NCI-H2196 treated with DMSO at 0.1 percent for 48 hours (cell line): ENCODE measurements around the gene TLNRD1.

Experiments used
- DNase-seq: peaks from one replicate; lab custom pipeline; 2025; ENCODE audit not compliant: unreplicated experiment; lab: John Stamatoyannopoulos, UW

Gene TLNRD1

DNA sequence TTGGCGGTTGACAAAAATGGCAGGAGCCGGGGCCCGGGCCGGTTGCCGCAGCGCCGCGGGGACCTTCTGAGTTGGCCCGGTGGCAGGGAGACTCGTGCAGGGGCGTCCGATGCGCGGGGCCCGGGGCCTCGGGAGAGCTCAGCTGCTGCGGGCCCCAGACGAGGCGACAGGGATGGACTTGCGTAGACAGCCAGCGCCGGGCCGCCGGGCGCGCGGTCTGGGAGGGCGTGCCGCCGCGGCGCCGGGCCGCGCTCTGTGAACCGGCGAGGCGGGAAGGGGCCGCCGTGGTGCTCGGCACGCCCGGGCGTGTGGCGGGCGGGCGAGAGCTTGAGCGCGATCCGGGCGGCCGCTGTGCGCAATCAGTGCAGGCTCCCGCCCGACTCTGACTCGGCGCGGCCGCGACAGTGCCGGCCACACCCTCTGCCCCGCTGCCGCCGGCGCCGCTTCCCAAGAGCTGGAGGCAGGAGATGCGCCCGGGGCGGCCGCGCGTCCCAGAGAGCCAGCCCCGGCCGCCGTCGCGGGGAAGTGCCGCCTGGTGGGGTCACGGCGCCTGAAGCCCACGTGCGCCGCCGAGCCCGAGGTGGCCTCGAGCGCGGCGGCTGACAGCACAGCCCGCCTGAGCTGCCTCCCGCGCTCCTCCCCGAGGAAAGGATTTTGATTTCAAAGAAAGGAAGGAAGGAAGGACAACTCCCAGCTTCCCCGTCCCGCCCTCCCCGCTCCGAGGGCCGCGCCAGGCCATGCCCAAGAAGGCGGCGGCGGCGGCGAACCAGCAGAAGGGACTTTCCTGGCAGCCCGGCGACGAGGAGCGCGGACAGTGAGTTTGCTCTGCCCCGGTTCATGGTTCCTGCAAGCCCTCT lies 657 bp downstream of the TLNRD1 start:
- DNase-seq = no peak

DNA sequence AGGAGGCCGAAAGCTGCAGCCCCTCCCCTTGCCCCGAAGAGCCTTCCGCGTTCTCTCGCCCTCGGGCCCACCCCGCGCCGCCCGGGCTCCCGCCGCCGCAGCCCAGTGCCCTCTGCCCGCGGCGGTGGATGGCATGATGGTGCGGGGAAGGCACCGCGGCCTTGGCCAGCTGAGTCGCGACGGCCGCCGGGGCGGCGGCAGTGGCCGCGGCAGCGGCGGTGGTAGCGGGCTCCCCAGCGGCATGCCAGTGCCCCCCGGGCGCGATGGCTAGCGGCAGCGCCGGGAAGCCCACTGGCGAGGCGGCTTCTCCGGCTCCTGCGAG lies 1.2 kb downstream of the TLNRD1 start:
- no peak for DNase-seq

DNA sequence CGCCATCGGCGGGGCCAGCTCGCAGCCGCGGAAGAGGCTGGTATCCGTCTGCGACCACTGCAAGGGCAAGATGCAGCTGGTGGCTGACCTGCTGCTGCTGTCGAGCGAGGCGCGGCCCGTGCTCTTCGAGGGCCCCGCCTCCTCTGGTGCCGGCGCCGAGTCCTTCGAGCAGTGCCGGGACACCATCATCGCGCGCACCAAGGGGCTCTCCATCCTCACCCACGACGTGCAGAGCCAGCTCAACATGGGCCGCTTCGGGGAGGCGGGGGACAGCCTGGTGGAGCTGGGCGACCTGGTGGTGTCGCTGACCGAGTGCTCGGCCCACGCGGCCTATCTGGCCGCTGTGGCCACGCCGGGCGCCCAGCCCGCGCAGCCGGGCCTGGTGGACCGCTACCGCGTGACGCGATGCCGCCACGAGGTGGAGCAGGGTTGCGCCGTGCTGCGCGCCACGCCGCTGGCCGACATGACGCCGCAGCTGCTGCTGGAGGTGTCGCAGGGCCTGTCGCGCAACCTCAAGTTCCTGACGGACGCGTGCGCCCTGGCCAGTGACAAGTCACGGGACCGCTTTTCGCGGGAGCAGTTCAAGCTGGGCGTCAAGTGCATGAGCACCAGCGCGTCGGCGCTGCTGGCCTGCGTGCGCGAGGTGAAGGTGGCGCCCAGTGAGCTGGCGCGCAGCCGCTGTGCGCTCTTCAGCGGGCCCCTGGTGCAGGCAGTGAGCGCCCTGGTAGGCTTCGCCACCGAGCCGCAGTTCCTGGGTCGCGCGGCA lies 1.8 kb downstream of the TLNRD1 start:
- DNase-seq = no peak

DNA sequence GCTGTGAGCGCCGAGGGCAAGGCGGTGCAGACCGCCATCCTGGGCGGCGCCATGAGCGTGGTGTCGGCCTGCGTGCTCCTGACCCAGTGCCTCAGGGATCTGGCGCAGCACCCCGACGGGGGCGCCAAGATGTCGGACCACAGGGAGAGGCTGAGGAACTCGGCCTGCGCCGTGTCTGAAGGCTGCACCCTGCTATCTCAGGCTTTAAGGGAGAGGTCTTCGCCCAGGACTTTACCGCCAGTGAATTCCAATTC lies 2.3 kb downstream of the TLNRD1 start:
- no peak for DNase-seq

DNA sequence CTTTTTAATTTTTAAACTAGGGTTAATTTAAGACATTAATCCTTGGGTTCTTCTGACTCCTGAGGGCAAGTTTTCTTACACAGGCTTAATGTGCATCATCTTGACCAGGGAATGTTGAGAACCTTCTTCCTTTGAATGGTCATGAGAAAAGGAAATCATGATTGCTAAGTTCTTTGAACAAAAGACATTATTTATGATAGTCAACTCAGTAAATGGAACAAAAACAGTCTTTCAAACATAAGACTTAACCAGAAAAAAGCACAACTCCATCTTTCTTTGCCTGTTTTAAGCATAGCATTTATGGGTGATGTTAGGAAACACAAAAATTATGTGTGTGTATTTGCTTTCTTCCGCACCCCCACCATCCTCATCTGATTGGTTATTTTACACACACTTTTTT lies 5.4 kb downstream of the TLNRD1 start:
- no peak for DNase-seq

GRCh38 chr15:81007428-81008064 lies 6.8 kb downstream of the TLNRD1 start:
- DNase-seq = no peak

GRCh38 chr15:81008312-81008711 lies 7.6 kb downstream of the TLNRD1 start:
- no peak for DNase-seq

DNA sequence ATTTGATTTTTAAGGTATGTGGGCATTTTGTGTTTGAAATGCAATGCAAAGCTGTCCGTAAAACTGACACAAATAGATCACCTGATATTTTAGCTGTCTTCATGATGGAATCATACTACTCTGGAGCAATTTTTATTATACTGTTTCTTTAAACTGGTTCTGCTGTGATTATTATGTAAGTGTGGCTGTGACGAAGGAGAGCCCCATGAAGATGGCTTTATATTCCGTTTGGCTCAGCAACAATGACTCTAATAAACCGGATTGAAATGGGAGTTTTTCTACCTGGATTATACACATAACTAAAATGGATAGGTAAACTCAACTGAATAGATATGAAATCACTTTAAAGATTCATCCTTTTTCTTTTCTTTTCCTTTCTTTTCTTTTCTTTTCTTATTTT lies 9.4 kb downstream of the TLNRD1 start:
- DNase-seq = no peak

DNA sequence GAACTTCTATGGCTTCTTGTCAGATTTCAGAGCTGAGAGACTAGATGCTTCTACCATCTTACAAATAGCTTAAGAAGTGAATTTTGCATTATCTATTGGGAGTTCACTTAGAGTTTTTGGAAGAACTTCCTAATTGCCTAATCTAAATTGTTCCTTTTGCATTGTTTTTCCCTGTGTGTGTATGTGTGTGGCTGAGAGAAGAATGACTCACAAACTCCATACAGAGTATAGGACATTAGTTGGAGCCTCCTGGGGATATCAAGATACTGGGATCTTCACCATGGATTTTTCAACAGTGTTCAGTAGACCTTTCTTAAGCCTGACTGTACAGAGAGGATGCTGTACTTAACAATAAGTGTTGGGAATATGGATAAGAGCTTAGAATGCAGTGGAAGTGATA lies 10.9 kb downstream of the TLNRD1 start:
- DNase-seq = no peak

- DNase-seq = no peak
Observed at GRCh38 chr15:81012588-81012987, 11.9 kb downstream of the TLNRD1 start.

GRCh38 chr15:81013396-81013929 lies 12.7 kb downstream of the TLNRD1 start:
- no peak for DNase-seq

DNA sequence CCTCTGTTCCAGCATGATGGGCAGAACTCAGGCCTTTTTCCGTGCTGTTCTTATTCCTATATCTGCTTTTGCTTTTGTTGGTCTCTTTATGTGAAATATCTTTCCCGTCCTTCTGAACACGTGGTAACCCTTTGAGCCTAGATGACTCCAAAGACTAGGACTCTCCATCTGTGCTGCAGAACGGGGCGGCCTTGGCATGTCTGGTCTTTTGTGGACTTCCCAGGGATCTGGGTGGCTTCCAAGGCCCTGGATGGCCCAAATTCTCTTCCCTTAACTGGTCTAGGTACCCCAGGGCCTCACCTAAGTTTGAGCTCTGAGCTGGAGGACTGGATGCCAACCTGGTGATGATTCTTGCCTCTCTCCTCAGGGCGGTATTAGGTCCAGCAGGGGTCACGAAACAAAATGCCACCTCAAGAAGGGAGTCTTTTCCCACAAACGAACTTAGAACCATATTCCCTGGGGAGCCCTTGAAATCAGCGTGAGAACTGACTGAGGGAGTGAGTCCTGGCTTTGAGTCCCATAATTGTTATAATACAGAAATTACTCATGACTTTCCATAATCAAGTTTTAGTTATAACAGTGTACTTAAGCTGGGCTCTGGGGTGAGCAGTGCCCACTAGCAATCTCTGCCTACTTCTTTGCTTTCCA lies 13.8 kb downstream of the TLNRD1 start:
- DNase-seq = no peak

- DNase-seq = no peak
Observed at GRCh38 chr15:81015621-81016488, 15.1 kb downstream of the TLNRD1 start.

DNA sequence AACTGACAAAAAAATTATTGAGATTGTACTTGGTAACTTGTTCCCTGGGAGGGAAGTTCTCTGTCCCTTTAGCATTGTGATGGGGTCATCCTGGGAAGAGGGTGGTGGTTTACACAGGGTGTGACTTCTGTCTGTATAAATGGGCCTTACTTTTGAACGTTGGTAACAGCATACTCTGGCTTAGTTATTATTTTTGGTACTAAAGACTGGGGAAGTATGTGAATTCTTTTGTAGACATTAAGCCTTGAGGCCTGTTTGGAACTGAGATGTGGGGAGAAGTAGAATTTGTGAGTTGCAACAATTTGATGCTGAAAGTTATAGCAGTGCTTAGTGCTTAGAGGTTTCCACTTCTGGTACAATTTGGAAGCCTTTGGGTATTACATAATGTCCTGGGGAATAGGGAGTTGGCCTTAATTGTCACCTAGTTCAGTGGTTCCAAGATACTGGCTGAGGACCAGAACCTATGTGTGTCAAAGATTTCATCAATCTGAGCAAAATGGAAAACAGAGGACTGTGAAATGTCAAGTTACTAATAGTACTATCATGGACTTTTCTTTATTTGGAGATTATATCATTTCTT lies 15.9 kb downstream of the TLNRD1 start:
- DNase-seq = no peak

- DNase-seq = no peak
Observed at GRCh38 chr15:81018197-81018596, 17.5 kb downstream of the TLNRD1 start.

DNA sequence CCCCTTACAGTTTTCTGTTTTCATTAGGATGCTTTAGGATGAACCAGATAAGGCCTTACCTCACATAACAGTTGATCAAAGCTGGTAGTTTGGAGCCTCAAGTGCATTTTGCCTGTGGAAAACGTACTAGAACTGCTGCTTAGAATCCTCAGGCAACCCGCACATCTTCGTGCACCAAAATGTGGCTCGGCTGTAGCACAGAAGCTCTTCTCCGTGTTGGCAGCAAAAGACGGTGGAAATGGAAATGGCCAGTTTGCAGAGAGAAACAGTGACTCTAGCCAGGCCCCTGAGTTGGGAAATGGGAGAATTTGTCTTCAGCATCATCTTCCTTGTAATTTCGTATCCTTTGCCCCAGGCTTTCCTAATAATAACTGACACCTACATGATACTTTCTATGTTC lies 20.6 kb downstream of the TLNRD1 start:
- DNase-seq = no peak

GRCh38 chr15:81023483-81024264 lies 23.0 kb downstream of the TLNRD1 start:
- no peak for DNase-seq

DNA sequence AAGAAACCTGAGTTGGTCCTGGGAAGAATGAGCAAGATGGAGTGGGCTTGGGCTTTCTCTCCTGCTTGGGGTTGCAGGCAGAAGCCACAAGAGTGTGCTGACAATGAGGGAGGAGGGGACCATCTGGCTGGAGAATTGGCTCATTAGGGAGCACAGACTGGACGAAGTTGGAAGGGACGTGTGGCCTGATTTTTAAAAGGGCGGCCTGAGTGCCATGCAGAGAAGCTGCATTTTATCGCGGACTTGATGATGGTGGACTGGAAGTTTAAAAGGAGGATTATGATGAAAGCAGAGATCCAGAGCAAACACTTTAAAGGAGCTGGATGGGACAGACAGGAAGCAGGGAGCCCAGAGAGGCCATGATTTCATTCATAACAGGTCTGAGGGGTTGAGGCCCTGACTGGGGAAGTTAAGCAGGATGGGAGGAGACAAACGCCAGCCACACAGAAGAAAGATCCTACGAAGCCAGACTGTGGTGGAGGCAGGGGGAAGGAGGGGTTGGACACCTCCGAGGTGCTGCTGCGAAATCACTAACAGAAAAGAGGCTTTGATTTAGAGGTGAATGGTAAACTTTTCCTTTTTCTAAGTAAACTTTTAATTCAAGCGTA lies 23.6 kb downstream of the TLNRD1 start:
- no peak for DNase-seq

DNA sequence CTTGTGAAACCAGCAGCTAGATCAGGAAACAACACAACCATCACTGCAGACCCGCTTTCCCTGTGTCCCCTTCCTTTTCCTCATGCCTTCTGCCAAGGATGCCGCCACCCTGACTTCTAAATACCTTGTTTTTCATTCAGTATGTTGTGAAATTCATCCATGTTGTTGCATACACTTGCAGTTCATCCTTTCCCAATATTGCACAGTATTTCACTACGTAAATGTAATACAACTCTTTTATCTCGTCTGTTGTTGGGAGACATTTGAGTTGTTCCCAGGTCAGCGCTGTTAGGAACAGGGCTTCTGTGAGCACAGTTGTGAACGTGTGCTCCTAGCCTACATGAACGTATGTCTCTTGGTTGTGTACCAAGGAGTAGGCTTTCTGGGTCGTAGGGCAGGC lies 24.2 kb downstream of the TLNRD1 start:
- DNase-seq = no peak
